HL-60 (cell line): ENCODE results near the gene DBNL.

Source experiments
- DNase-seq, 2 experiments: peaks; one replicate each; pipeline ENCODE4 v3.0.0-alpha.2; 2010 to 2020; ENCODE audit warnings: low read depth in 1 of 2, low spot score in 1 of 2
- H3K27ac ChIP-seq: fragments of 250-450 bp; sonication (Bioruptor Pico); replicated peaks from 2 replicates; pipeline ENCODE4 v1.5.1; 2020; ENCODE audit warnings: mild to moderate bottlenecking, moderate library complexity
- H3K27me3 ChIP-seq: fragments of 250-450 bp; sonication (Bioruptor Pico); 2 replicates; pipeline ENCODE4 v1.5.1; 2021; ENCODE audit warnings: mild to moderate bottlenecking, moderate library complexity; ENCODE audit not compliant: insufficient read depth, poor library complexity, severe bottlenecking
- H3K4me3 ChIP-seq: replicated peaks from 2 replicates; pipeline ENCODE4 v1.5.1; 2011; ENCODE audit warnings: mild to moderate bottlenecking, control low read depth, low read length; ENCODE audit not compliant: insufficient read depth
- CTCF ChIP-seq: IDR thresholded peaks from one replicate; pipeline ENCODE4 v1.5.1; 2011; ENCODE audit warnings: low read length, control low read depth, inconsistent platforms; ENCODE audit not compliant: insufficient read depth
- GABPA ChIP-seq: IDR thresholded peaks from 2 replicates; pipeline ENCODE4 v1.6.1; 2012; ENCODE audit warnings: low read depth
- POLR2AphosphoS5 ChIP-seq: IDR thresholded peaks from 2 replicates; pipeline ENCODE4 v1.6.1; 2012; ENCODE audit warnings: low read depth
- REST ChIP-seq: IDR thresholded peaks from 2 replicates; pipeline ENCODE4 v1.6.1; 2012; ENCODE audit warnings: low read depth; ENCODE audit not compliant: insufficient replicate concordance
- SPI1 ChIP-seq: IDR thresholded peaks from 2 replicates; pipeline ENCODE4 v1.6.1; 2012; ENCODE audit warnings: low read depth, mild to moderate bottlenecking, borderline replicate concordance

The DBNL gene

GRCh38 chr7:44101303-44101965 is 56.9 kb downstream of the DBNL start:
- no peak overlapping the region for H3K27ac ChIP-seq
- no peak for DNase-seq

GRCh38 chr7:44101966-44102845 is 57.7 kb downstream of the DBNL start:
- DNase-seq, result no peak
- peaks cover 6% of the 10 kb centered on the region for H3K27me3 ChIP-seq
- no peak overlapping the region for H3K27ac ChIP-seq
- H3K4me3 ChIP-seq, result no peak overlapping the region
- TF ChIP-seq CTCF (no peak), SPI1 (no peak), REST (no peak), GABPA (no peak), POLR2AphosphoS5 (no peak)

More at GRCh38 chr7:44101303-44101965, 56.9 kb downstream of the DBNL start:
- Histone ChIP-seq H3K4me3 (no peak overlapping the region), H3K27me3 (peaks cover 6% of the 10 kb centered on the region)
- no peak for TF ChIP-seq GABPA
- TF ChIP-seq SPI1, result no peak
- no peak for TF ChIP-seq REST
- no peak for TF ChIP-seq POLR2AphosphoS5
- TF ChIP-seq CTCF, result no peak

GRCh38 chr7:44102846-44103565 is 58.5 kb downstream of the DBNL start:
- no peak overlapping the region for H3K4me3 ChIP-seq
- TF ChIP-seq SPI1 (no peak), POLR2AphosphoS5 (no peak), CTCF (no peak), REST (no peak), GABPA (no peak)
- DNase-seq, result no peak
- no peak overlapping the region for H3K27ac ChIP-seq
- peaks cover 6% of the 10 kb centered on the region for H3K27me3 ChIP-seq
